ENCODE results near the gene TPM2.
A peak's percentile ranks its signal among the peaks of the same experiment; 100 is the strongest.

Gene TPM2

DNA sequence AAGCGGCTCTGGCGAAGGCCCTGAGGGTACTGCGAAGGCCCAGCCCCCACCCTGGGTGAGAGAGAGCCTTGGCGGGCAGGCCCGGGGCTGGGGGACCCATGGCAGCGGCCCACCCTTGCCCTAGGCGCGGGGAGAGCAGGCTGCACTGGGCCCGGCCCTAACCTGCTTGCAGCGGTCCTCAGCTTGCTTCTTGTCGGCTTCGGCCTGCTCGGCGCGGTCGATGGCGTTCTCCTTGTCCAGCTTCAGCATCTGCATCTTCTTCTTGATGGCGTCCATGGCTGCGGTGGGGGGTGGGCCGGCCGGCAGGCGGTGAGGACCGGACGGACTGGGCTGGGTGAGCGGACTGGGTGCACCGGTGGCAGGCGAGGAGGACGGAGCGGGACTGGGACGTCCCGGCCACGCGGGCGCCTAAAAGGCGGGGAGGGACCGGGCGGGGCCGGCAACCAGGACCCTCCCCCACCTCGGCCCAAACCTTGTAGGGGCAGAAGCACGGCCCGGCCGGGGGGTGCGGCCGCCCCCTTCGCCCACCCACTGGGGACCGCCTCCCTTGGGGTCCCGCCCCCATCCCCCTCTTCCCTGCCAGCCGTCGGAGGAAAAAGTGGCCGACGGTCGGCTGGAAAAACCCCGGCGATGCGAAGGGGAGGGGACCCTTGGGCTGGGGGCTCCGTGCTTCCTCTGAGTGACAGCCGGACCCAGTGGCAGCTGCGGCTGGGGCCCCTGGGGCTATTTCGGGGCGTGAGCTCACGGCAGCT lies at the start of gene TPM2:
TPM2 (minus strand) TSS at position 384 of the 752 bp plus-strand sequence; CDS start at position 276, 108 bp downstream.
- peak within 1 kb of the TSS; percentile 83 for H3K27ac Mint-ChIP-seq
- H3K27me3 Mint-ChIP-seq: peaks cover 18% of the 10 kb centered on the region
- H3K4me3 Mint-ChIP-seq: peak within 1 kb of the TSS; percentile 86
- H3K9me3 Mint-ChIP-seq: no peaks in the 10 kb centered on the region
- intact Hi-C loops (cut with micrococcal nuclease): loop anchor here (5.0 kb wide), 1 partner anchor 42 kb away; no protein-coding TSS in a partner anchor
- H3K4me1 Mint-ChIP-seq (ENCODE audit: low read depth): peaks cover 37% of the 10 kb centered on the region
- H3K36me3 Mint-ChIP-seq (ENCODE audit: low read depth): peaks cover 13% of the 10 kb centered on the region

DNA sequence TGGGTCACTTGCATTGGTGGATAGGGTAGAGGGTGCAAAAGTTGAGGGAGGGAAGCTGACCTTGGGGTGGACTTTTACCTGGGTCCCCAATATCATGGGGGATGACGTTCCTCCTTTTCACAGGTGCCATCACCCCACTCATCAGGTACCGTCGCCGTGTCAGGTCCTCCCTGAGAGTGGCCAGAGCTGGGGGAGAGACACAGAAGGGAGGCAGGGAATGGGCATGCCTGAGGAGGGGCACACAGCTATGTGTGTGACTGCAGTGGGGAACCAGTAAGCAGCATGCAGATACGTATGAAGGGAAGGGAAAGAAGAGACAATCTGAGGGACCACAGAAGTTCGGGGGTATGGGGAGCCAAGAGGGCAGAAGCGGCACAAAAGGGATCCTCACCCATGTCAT lies 49.2 kb upstream of the TPM2 start:
- H3K4me3 Mint-ChIP-seq: no peak overlapping the region
- no peaks in the 10 kb centered on the region for H3K9me3 Mint-ChIP-seq
- peaks cover 44% of the 10 kb centered on the region for H3K4me1 Mint-ChIP-seq (ENCODE audit: low read depth)
- intact Hi-C loops (cut with micrococcal nuclease): no loop called here
- no peak overlapping the region for H3K27ac Mint-ChIP-seq
- H3K27me3 Mint-ChIP-seq: no peaks in the 10 kb centered on the region
- peaks cover 89% of the 10 kb centered on the region for H3K36me3 Mint-ChIP-seq (ENCODE audit: low read depth)

DNA sequence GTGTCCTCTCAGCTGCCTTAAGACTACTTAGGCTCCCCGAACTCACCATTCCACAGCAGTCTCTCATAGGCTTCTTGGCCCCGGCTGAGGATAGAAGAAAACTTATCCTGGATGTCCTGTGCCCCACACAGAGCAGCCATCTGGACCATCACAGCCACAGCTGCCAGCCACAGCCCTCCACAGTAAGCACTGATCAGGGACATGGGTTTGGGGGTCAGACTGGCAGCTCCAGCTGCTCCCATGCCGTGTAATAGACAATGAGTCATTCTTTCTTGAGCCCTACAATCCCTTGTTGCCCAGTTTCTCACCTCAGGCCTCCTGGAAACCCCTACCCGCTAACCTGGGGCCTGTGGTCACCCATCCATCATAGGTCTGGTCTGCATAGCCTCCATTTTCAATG lies 48.5 kb upstream of the TPM2 start:
- no peaks in the 10 kb centered on the region for H3K9me3 Mint-ChIP-seq
- no peak overlapping the region for H3K4me3 Mint-ChIP-seq
- peaks cover 82% of the 10 kb centered on the region for H3K36me3 Mint-ChIP-seq (ENCODE audit: low read depth)
- H3K27me3 Mint-ChIP-seq: no peaks in the 10 kb centered on the region
- H3K4me1 Mint-ChIP-seq (ENCODE audit: low read depth): peaks cover 38% of the 10 kb centered on the region
- intact Hi-C loops (cut with micrococcal nuclease): no loop called here
- H3K27ac Mint-ChIP-seq: no peak overlapping the region

DNA sequence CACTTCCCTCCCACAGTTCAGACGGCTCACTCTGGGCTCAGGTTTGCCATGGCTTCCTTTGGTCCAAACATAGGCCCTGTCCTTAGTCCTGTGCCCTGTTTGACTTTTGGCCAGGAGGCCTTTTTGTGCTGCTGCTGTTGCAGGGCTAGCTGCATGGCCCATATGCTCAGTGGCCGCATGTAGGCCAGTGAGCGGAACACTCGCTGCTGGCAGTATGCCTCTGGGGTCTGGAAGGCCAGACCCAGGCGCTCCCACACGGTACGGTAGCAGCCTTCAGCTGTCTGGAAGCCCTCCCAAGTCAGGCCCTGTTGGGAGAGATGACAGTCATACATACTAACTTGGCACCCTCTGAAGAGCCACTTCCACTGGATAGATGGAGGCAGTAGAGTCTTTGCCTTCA lies 47.4 kb upstream of the TPM2 start:
- H3K4me3 Mint-ChIP-seq: no peak overlapping the region
- intact Hi-C loops (cut with micrococcal nuclease): loop anchor here (2.0 kb wide), 1 partner anchor 78 kb away; the partner anchor contains the start of gene HINT2
- H3K9me3 Mint-ChIP-seq: no peaks in the 10 kb centered on the region

DNA sequence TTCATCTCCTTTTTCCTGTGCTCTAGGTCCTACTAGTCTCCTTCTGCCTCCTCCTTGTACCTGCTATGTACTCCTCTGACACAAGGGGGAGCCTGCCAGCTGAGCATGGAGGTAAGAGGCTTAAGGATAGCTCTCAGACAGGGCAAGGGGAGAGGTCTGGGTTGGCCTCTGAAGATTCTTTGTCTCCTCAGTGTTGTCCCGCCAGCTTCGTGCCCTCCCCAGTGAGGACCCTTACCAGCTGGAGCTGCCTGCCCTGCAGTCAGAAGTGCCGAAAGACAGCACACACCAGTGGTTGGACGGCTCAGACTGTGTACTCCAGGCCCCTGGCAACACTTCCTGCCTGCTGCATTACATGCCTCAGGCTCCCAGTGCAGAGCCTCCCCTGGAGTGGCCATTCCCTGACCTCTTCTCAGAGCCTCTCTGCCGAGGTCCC lies 46.5 kb upstream of the TPM2 start:
- H3K4me1 Mint-ChIP-seq (ENCODE audit: low read depth): peaks cover 32% of the 10 kb centered on the region
- no peaks in the 10 kb centered on the region for H3K9me3 Mint-ChIP-seq
- peaks cover 74% of the 10 kb centered on the region for H3K36me3 Mint-ChIP-seq (ENCODE audit: low read depth)
- intact Hi-C loops (cut with micrococcal nuclease): loop anchor here (2.0 kb wide), 1 partner anchor 79 kb away; the partner anchor contains the start of gene HINT2
- no peak overlapping the region for H3K4me3 Mint-ChIP-seq
- no peaks in the 10 kb centered on the region for H3K27me3 Mint-ChIP-seq
- H3K27ac Mint-ChIP-seq: no peak overlapping the region

More for the DNA sequence above, 47.4 kb upstream of the TPM2 start:
- H3K27ac Mint-ChIP-seq: no peak overlapping the region
- H3K27me3 Mint-ChIP-seq: no peaks in the 10 kb centered on the region
- H3K4me1 Mint-ChIP-seq (ENCODE audit: low read depth): peaks cover 38% of the 10 kb centered on the region
- H3K36me3 Mint-ChIP-seq (ENCODE audit: low read depth): peaks cover 75% of the 10 kb centered on the region

DNA sequence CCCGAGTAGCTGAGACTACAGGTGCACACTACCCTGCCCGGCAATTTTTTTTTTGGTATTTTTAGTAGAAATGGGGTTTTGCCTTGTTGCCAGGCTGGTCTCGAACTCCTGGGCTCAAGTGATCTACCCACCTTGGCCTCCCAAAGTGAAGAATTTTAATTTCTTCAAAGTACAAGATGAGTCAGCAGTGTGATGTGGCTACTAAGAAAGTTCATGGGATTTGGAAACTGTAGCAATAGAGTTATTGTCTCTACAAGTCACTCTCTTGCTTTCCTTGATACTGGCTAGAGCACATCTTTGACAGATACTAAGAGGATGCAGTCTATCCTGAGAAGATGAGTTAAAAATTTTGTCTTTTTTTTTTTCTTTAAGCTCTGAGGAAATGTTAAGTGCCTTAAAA lies 44.4 kb upstream of the TPM2 start:
- H3K9me3 Mint-ChIP-seq: no peaks in the 10 kb centered on the region
- H3K27ac Mint-ChIP-seq: no peak overlapping the region
- no peaks in the 10 kb centered on the region for H3K27me3 Mint-ChIP-seq
- intact Hi-C loops (cut with micrococcal nuclease): loop anchor here (5.0 kb wide), 1 partner anchor 632 kb away; the partner anchor contains the start of gene STOML2
- peaks cover 32% of the 10 kb centered on the region for H3K4me1 Mint-ChIP-seq (ENCODE audit: low read depth)
- H3K4me3 Mint-ChIP-seq: no peak overlapping the region
- H3K36me3 Mint-ChIP-seq (ENCODE audit: low read depth): peaks cover 55% of the 10 kb centered on the region

DNA sequence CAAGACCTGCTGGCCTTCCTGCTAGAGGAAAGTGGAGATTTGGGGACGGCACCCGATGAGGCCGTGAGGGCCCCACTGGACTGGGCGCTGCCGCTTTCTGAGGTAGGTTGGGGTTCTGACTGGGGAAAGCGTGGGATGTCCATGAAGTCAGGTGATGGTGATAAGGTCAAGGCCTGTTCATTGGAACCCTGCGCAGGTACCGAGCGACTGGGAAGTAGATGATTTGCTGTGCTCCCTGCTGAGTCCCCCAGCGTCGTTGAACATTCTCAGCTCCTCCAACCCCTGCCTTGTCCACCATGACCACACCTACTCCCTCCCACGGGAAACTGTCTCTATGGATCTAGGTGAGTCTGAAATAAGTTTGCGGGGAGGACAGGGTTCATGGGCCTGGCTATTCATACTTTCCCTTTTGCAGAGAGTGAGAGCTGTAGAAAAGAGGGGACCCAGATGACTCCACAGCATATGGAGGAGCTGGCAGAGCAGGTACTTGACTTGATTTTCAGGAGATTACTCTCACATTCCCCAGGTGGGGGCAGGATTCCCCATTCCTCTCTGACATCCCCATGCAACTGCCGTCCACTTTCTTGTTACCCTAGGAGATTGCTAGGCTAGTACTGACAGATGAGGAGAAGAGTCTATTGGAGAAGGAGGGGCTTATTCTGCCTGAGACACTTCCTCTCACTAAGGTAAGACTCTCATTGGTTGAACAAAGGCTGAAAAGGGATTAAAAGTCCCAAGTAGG lies 43.2 kb upstream of the TPM2 start:
- no peak overlapping the region for H3K27ac Mint-ChIP-seq
- no peak overlapping the region for H3K4me3 Mint-ChIP-seq
- H3K27me3 Mint-ChIP-seq: no peaks in the 10 kb centered on the region
- intact Hi-C loops (cut with micrococcal nuclease): loop anchor here (1.0 to 5.0 kb wide), 5 partner anchors 10 to 631 kb away; partner anchors contain the start of gene STOML2
- no peaks in the 10 kb centered on the region for H3K9me3 Mint-ChIP-seq
- H3K36me3 Mint-ChIP-seq (ENCODE audit: low read depth): peaks cover 44% of the 10 kb centered on the region
- peaks cover 32% of the 10 kb centered on the region for H3K4me1 Mint-ChIP-seq (ENCODE audit: low read depth)

DNA sequence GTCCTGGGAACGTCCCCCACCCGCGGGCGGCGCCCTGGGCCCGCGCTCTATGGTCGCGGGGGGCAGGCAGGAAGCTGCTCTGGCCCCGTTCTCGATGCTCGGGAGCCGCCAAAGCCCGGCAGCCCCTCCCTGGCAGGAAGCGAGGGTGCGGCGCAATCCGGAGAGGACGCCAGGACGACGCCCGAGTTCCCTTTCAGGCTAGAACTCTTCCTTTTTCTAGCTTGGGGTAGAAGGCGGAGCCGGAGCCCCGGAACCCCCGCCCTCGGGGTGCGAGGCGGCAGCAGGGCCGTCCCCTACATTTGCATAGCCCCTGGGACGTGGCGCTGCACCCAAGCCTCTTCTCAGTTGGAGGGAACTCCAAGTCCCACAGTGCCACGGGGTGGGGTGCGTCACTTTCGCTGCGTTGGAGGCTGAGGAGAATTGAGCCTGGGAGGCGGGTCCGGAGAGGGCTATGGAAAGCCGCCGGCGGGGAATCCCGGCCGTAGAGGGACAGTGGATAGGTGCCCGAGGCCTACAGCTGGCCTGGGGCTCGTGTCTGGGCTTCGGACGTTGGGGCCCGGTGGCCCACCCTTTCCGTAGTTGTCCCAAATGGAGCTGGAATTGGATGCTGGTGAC lies 42.6 kb upstream of the TPM2 start, which contains the start of the genes CREB3 and TLN1:
CREB3 (plus strand) TSS at position 482 of the 615 bp plus-strand sequence; CDS start at position 589, 107 bp downstream.
TLN1 (minus strand) TSS at position 11 of the 615 bp plus-strand sequence. CDS start 6,501 bp downstream, outside the sequence.
- no peak within 1 kb of the TSS for H3K4me3 Mint-ChIP-seq
- H3K27ac Mint-ChIP-seq: no peak within 1 kb of the TSS
- H3K4me1 Mint-ChIP-seq (ENCODE audit: low read depth): peaks cover 28% of the 10 kb centered on the region

DNA sequence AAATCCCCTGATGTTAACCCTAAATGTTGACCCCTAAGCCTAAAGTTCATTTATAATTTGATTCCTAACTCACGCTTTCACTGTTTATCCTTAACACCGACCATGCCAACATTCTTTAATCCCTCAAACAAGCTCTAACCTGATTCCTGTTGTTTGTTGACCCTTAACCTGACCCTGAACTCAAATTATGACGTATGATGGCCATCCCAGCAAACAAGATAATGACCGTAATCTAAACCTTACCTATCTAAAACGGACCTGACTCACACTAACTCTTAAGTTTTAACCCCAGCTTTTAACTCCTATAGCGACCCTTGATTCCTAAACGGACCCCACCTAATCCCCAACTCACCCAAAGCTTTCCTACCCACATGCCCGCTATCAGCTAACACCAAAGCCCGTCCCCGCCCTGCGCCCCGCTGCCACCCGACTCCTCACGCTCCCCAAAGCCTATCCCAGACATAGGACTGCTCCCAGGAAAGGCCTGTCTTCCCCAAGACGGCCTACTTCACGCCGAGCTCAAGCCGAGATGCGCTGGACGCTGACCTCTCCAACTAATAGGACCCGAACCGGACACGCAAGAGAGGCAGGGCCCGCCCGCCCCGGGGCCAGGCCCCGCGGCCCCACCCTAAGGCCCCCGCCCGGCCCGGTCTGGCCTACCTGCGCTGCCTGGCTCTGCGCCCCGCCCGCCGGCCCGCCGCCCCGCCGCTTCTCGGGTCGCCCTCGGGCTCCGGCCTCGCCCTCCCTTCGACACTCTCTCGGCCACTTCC lies 41.9 kb upstream of the TPM2 start:
- Mint-ChIP-seq H3K36me3 (ENCODE audit: low read depth) (peaks cover 30% of the 10 kb centered on the region), H3K27me3 (no peaks in the 10 kb centered on the region), H3K4me1 (ENCODE audit: low read depth) (peaks cover 26% of the 10 kb centered on the region), H3K27ac (no peak overlapping the region), H3K4me3 (no peak overlapping the region), H3K9me3 (no peaks in the 10 kb centered on the region)
- intact Hi-C loops (cut with micrococcal nuclease): loop anchor here (1.0 to 5.0 kb wide), 3 partner anchors 85 to 629 kb away; partner anchors contain the start of gene STOML2

More for the DNA sequence above, 42.6 kb upstream of the TPM2 start, which contains the start of the genes CREB3 and TLN1:
- no peaks in the 10 kb centered on the region for H3K9me3 Mint-ChIP-seq
- intact Hi-C loops (cut with micrococcal nuclease): loop anchor here (1.0 to 5.0 kb wide), 3 partner anchors 86 to 630 kb away; partner anchors contain the start of gene STOML2
- no peaks in the 10 kb centered on the region for H3K27me3 Mint-ChIP-seq
- H3K36me3 Mint-ChIP-seq (ENCODE audit: low read depth): peaks cover 37% of the 10 kb centered on the region

DNA sequence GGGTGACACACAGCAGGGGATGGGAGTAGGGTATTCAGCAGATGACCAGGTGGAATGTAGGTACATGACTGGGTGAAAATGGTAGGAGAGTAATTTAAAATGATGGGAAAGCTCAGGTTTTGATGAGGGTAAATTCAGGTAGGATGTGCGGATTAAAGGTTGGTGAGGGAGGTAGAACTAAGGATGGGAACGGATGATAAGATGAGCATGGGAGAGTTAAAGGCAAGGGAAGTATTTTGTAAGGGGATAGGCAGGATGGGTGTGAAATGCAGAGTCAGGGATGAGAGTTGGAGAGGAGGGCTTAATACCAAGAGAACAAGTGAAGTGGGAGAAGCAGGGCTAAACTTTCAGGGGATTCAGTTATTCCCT lies 40.7 kb upstream of the TPM2 start:
- no peak overlapping the region for H3K27ac Mint-ChIP-seq
- no peaks in the 10 kb centered on the region for H3K9me3 Mint-ChIP-seq

DNA sequence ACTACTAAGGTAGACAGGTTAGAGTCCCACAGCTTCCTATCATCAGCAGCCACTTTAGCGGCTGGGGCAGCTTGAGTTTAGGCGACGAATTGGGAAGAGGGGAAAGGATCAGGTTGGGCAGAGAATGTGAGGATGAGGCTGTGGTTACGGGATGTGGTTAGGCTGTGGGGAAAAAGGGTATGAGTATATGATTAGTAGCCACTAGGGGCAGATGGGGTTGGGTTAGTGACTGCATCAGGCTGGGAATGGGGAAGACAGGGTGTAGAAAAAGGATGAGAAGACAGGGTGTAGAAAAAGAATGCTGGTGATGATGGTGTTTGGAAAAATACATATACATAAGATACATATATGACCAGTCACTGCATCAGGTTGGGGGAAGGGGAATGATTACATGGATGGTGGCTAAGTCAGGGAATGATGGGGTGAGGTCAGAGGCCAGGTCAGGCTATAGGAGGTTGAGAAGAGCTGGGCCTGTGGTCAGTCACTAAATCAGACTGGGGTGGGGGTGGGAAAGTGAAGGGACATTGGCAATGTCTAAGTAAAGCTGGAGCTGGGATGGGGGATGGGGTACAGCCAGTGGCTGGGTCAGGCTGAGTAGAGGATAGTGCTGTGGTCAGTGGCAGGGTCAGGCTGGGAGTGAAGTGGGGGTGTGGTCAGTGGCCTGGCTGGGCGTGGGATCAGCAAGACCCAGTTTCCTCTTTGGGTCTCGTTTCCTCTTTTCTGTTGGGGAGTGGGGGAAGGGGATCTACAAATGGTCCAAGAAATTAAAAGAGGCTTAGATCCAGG lies 40.2 kb upstream of the TPM2 start:
- Mint-ChIP-seq H3K4me1 (ENCODE audit: low read depth) (peaks cover 10% of the 10 kb centered on the region), H3K9me3 (no peaks in the 10 kb centered on the region), H3K4me3 (no peak overlapping the region), H3K27ac (no peak overlapping the region), H3K27me3 (no peaks in the 10 kb centered on the region), H3K36me3 (ENCODE audit: low read depth) (peaks cover 13% of the 10 kb centered on the region)
- intact Hi-C loops (cut with micrococcal nuclease): loop anchor here (5.0 kb wide), 1 partner anchor 628 kb away; the partner anchor contains the start of gene STOML2

More for the DNA sequence above, 40.7 kb upstream of the TPM2 start:
- Mint-ChIP-seq H3K27me3 (no peaks in the 10 kb centered on the region), H3K36me3 (ENCODE audit: low read depth) (peaks cover 19% of the 10 kb centered on the region), H3K4me1 (ENCODE audit: low read depth) (peaks cover 16% of the 10 kb centered on the region), H3K4me3 (no peak overlapping the region)
- intact Hi-C loops (cut with micrococcal nuclease): loop anchor here (5.0 kb wide), 1 partner anchor 628 kb away; the partner anchor contains the start of gene STOML2

DNA sequence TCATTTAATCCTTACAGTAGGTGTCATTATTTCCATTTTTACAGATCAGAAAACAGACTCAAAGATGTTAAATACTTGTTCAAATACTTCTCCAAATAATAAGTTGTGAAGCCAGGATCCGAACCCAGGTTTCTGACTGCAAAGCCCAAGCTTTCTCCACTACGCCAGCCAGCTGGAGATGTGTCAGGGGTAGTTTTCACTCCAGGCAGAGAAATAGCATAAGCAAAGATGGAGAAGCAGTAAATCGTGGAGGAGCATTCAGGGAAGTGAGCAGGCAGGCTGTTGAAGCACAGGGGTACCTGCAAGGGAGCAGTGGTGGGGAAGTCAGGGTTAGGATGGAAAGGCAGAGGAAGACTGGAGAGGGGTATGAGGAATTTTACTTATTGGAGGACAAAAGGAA lies 39.4 kb upstream of the TPM2 start:
- H3K4me3 Mint-ChIP-seq: no peak overlapping the region
- no peaks in the 10 kb centered on the region for H3K27me3 Mint-ChIP-seq
- no peak overlapping the region for H3K27ac Mint-ChIP-seq
- intact Hi-C loops (cut with micrococcal nuclease): no loop called here
- peaks cover 10% of the 10 kb centered on the region for H3K36me3 Mint-ChIP-seq (ENCODE audit: low read depth)
- no peaks in the 10 kb centered on the region for H3K9me3 Mint-ChIP-seq
- peaks cover 9% of the 10 kb centered on the region for H3K4me1 Mint-ChIP-seq (ENCODE audit: low read depth)
